H1 (cell line): ENCODE measurements around the gene CLEC1A. TPM values are rescaled to one million over a fixed set of nuclear protein-coding genes. Genes with fewer than 3 reads are reported as not detected.
A peak's percentile ranks its signal among the peaks of the same experiment; 100 is the strongest.

ENCODE experiments used
- CTCF ChIA-PET: fragments of 300-600 bp; sonication (Branson Sonifier 250); formaldehyde crosslinking; loops from one replicate; lab custom pipeline; 2021; ENCODE audit not compliant: partially characterized antibody; lab: Charles Lee
- POLR2A ChIA-PET: fragments of 300-600 bp; sonication (Branson Sonifier 250); formaldehyde crosslinking; loops from one replicate; lab custom pipeline; 2021; ENCODE audit warnings: inconsistent platforms; ENCODE audit not compliant: partially characterized antibody; lab: Charles Lee
- DNase-seq, 2 experiments: peaks; one replicate each; pipeline versions ENCODE4 v3.0.0 to v3.0.0-alpha.2; 2010 to 2022; ENCODE audit warnings: low spot score in 2 of 2, low read depth in 1 of 2, mixed read lengths in 1 of 2
- FAIRE-seq: peaks from 2 replicates; lab custom pipeline; 2011; peaks lifted over from hg19 to GRCh38; lab: Jason Lieb, UNC
- H2AFZ ChIP-seq: 2 replicates; pipeline ENCODE4 v1.8.1; 2012; ENCODE audit warnings: low read length, inconsistent platforms
- H2AK5ac ChIP-seq: 2 replicates; pipeline ENCODE4 v1.6.1; 2013; ENCODE audit warnings: low read depth, low read length
- H2BK120ac ChIP-seq: replicated peaks from 2 replicates; pipeline ENCODE3; 2013; ENCODE audit warnings: low read depth, low read length, inconsistent platforms
- H2BK12ac ChIP-seq: 2 replicates; pipeline ENCODE4 v1.6.1; 2013; ENCODE audit warnings: low read depth, low read length
- H2BK15ac ChIP-seq: 2 replicates; pipeline ENCODE4 v1.6.1; 2013; ENCODE audit warnings: low read length
- H2BK20ac ChIP-seq: 2 replicates; pipeline ENCODE4 v1.6.1; 2013; ENCODE audit warnings: low read length
- H2BK5ac ChIP-seq: 2 replicates; pipeline ENCODE4 v1.6.1; 2013; ENCODE audit warnings: low read depth, low read length
- H3K14ac ChIP-seq: 2 replicates; pipeline ENCODE4 v1.6.1; 2013; ENCODE audit warnings: inconsistent platforms; ENCODE audit not compliant: insufficient read length
- H3K18ac ChIP-seq: 2 replicates; pipeline ENCODE4 v1.6.1; 2013; ENCODE audit warnings: low read length; ENCODE audit errors: extremely low read depth
- H3K23ac ChIP-seq: 2 replicates; pipeline ENCODE4 v1.6.1; 2013; ENCODE audit warnings: inconsistent platforms; ENCODE audit not compliant: insufficient read length
- H3K23me2 ChIP-seq: 2 replicates; pipeline ENCODE4 v1.6.1; 2013; ENCODE audit warnings: low read depth, low read length
- H3K27ac ChIP-seq: 2 replicates; pipeline ENCODE4 v1.6.1; 2011; ENCODE audit warnings: low read depth, low read length, inconsistent platforms
- H3K27me3 ChIP-seq, 4 experiments: replicated peaks in 1 of 4; 1 replicate in 1 of 4; 2 replicates in 3 of 4; pipeline versions ENCODE4 v1.6.1 to v1.8.1; 2011 to 2013; ENCODE audit warnings: low read length in 3 of 4, mild to moderate bottlenecking in 3 of 4, inconsistent platforms in 2 of 4, mixed read lengths in 2 of 4, moderate library complexity in 1 of 4; ENCODE audit not compliant: control insufficient read depth in 3 of 4, insufficient read depth in 3 of 4; ENCODE audit errors: extremely low read depth in 1 of 4
- H3K36me3 ChIP-seq, 4 experiments: 2 replicates each; pipeline versions ENCODE4 v1.6.1 to v1.8.1; 2011 to 2013; ENCODE audit warnings: mild to moderate bottlenecking in 4 of 4, low read length in 3 of 4, moderate library complexity in 2 of 4, control low read depth in 1 of 4, inconsistent platforms in 1 of 4; ENCODE audit not compliant: insufficient read depth in 4 of 4, control insufficient read depth in 2 of 4
- H3K4ac ChIP-seq: replicated peaks from 2 replicates; pipeline ENCODE3; 2013; ENCODE audit warnings: low read length, low read depth, mixed read lengths, inconsistent platforms; ENCODE audit not compliant: insufficient read length
- H3K4me1 ChIP-seq, 4 experiments: replicated peaks in 1 of 4; 1 replicate in 1 of 4; 2 replicates in 3 of 4; pipeline versions ENCODE4 v1.6.1 to v1.8.1; 2011 to 2013; ENCODE audit warnings: low read length in 3 of 4, inconsistent platforms in 2 of 4, mixed read lengths in 1 of 4; ENCODE audit not compliant: insufficient read depth in 4 of 4, control insufficient read depth in 3 of 4
- H3K4me2 ChIP-seq, 2 experiments: 2 replicates each; pipeline versions ENCODE4 v1.6.1 to v1.8.1; 2011 to 2013; ENCODE audit warnings: low read depth in 2 of 2, low read length in 2 of 2, control low read depth in 1 of 2, inconsistent platforms in 1 of 2, mild to moderate bottlenecking in 1 of 2; ENCODE audit not compliant: insufficient read depth in 1 of 2
- H3K4me3 ChIP-seq, 4 experiments: fragments of 200-600, 300-600 bp in 1 of 4; sonication (generic), shearing (Covaris generic), sonication (Bioruptor Twin) in 1 of 4; 2 replicates each; pipeline versions ENCODE4 v1.5.1 to v1.8.1; 2011 to 2016; ENCODE audit warnings: low read length in 4 of 4, low read depth in 3 of 4, control low read depth in 2 of 4, inconsistent platforms in 2 of 4, mild to moderate bottlenecking in 2 of 4, mixed read lengths in 1 of 4, moderate library complexity in 1 of 4; ENCODE audit not compliant: insufficient read depth in 2 of 4; ENCODE audit errors: extremely low read depth in 1 of 4
- H3K56ac ChIP-seq: replicated peaks from 2 replicates; pipeline ENCODE3; 2013; ENCODE audit warnings: low read depth, mild to moderate bottlenecking, mixed read lengths, low read length, inconsistent platforms; ENCODE audit not compliant: insufficient read length
- H3K79me1 ChIP-seq: 2 replicates; pipeline ENCODE4 v1.6.1; 2013; ENCODE audit warnings: low read depth, low read length, control low read depth
- H3K79me2 ChIP-seq, 2 experiments: 2 replicates each; pipeline versions ENCODE4 v1.6.1 to v1.8.1; 2012 to 2013; ENCODE audit warnings: low read length in 2 of 2, mild to moderate bottlenecking in 2 of 2, inconsistent platforms in 1 of 2; ENCODE audit not compliant: insufficient read depth in 2 of 2, control insufficient read depth in 1 of 2
- H3K9ac ChIP-seq, 4 experiments: replicated peaks in 1 of 4; 1 replicate in 1 of 4; 2 replicates in 3 of 4; pipeline versions ENCODE4 v1.6.1 to v1.8.1; 2011 to 2013; ENCODE audit warnings: low read depth in 3 of 4, low read length in 3 of 4, control low read depth in 2 of 4, mild to moderate bottlenecking in 2 of 4, moderate library complexity in 2 of 4, inconsistent platforms in 1 of 4; ENCODE audit errors: extremely low read depth in 1 of 4
- H3K9me3 ChIP-seq, 2 experiments: 2 replicates each; pipeline versions ENCODE4 v1.6.1 to v1.8.1; 2012 to 2013; ENCODE audit warnings: mild to moderate bottlenecking in 2 of 2, moderate library complexity in 2 of 2, control low read depth in 1 of 2, inconsistent platforms in 1 of 2, low read depth in 1 of 2, low read length in 1 of 2, mixed read lengths in 1 of 2; ENCODE audit not compliant: insufficient read depth in 2 of 2
- H4K20me1 ChIP-seq, 2 experiments: replicated peaks in 1 of 2; 2 replicates each; pipeline versions ENCODE3 to v1.8.1; 2011 to 2013; ENCODE audit warnings: inconsistent platforms in 2 of 2, low read length in 2 of 2, mild to moderate bottlenecking in 1 of 2; ENCODE audit not compliant: insufficient read depth in 2 of 2, control insufficient read depth in 1 of 2
- H4K5ac ChIP-seq: 2 replicates; pipeline ENCODE4 v1.6.1; 2013; ENCODE audit warnings: low read length, low read depth, mixed read lengths, inconsistent platforms; ENCODE audit not compliant: insufficient read length
- H4K8ac ChIP-seq: 2 replicates; pipeline ENCODE4 v1.8.0; 2013; ENCODE audit warnings: mild to moderate bottlenecking, moderate library complexity, low read length, inconsistent platforms; ENCODE audit not compliant: insufficient read depth; ENCODE audit errors: extremely low read depth
- H4K91ac ChIP-seq: replicated peaks from 2 replicates; pipeline ENCODE3; 2013; ENCODE audit warnings: low read length, mixed read lengths, inconsistent platforms; ENCODE audit not compliant: insufficient read length
- MAFK ChIP-seq: IDR thresholded peaks from 2 replicates; pipeline ENCODE4 v1.6.1; 2012; ENCODE audit warnings: low read depth, mild to moderate bottlenecking, improper control_type of control experiment, low read length
- RBBP5 ChIP-seq: IDR thresholded peaks from 2 replicates; pipeline ENCODE4 v1.7.1; 2012; ENCODE audit warnings: low read depth, mild to moderate bottlenecking, inconsistent platforms, low read length, moderate library complexity, borderline replicate concordance
- SP4 ChIP-seq: IDR thresholded peaks from 2 replicates; pipeline ENCODE4 v1.6.1; 2012; ENCODE audit warnings: low read length, inconsistent platforms
- WGBS, 2 experiments: shearing (Covaris generic) in 1 of 2; methylation state at CpG; one replicate each; pipeline versions ENCODE4 v1.1.6 to v1.1.7; 2013 to 2015; ENCODE audit warnings: low lambda C conversion rate in 2 of 2, mixed read lengths in 2 of 2, inconsistent platforms in 1 of 2, low coverage in 1 of 2, missing lambda C conversion rate in 1 of 2; ENCODE audit not compliant: insufficient replicate concordance in 2 of 2, insufficient coverage in 1 of 2, insufficient read length in 1 of 2; ENCODE audit errors: extremely low coverage in 1 of 2, missing lambda C conversion rate in 1 of 2; 5-methylcytosine and 5-hydroxymethylcytosine counted together
- polyA plus RNA-seq, 7 experiments: library from polyadenylated mRNA; depleted of rRNA in 3 of 7; stranded (reverse) in 5 of 7; unstranded in 2 of 7; fragments of >200 nt in 5 of 7; fragments of 200-250 nt in 2 of 7; gene quantifications; 1 replicate in 5 of 7; 2 replicates in 1 of 7; 4 replicates in 1 of 7; pipeline versions ENCODE4 v1.2.1 to v1.2.3, GENCODE V29; 2011 to 2013; ENCODE audit warnings: missing spikeins in 2 of 7, mixed read lengths in 2 of 7
- total RNA-seq: library from RNA; stranded (reverse); fragmentation: NEBNext Ultra II Directional; extraction: Animal tissue kit (Norgen Biotek cat#: 25700); gene quantifications from 2 replicates; pipeline ENCODE4 v1.2.1, GENCODE V29; 2021

The CLEC1A gene
- total and polyA plus RNA-seq, 2 of the 8 experiments (the other 6 are each of a cell fraction or from before 2014, with no cell fraction given): 0.20 TPM; not detected in 1

DNA sequence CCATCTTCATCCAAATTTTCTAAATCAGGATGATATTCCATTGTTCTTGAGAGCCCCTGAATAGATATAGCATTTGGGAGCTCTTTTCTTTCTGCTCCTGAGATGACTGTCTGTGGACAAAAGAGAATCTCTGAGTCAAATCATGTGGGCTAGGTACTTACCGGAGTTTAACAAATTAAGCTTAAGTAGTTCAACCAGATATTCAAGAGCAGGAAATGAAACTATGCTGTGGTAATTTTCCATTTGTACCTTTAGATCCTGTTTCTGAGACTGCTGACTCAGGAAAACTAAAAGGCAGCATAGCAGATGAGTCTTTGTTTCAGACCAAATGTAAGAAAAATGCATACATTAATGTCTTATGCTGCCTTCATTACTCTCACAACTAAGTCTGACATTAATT is 31.3 kb upstream of the CLEC1A start, which contains the start of gene CLEC7A:
TSS of gene CLEC7A (minus strand) at position 158 of the 400 bp plus-strand sequence. CDS start at position 41, 117 bp downstream.
- Histone ChIP-seq H2BK12ac (no peak within 1 kb of the TSS), H3K14ac (no peak within 1 kb of the TSS), H3K36me3 (no peaks in the 10 kb centered on the region), H3K4ac (no peak within 1 kb of the TSS), H2AFZ (peak within 1 kb of the TSS; percentile 14; the same call in 1 of the 2 replicates), H3K9ac (no peak within 1 kb of the TSS), H3K56ac (no peak within 1 kb of the TSS), H3K79me2 (no peaks in the 10 kb centered on the region), H3K9me3 (no peaks in the 10 kb centered on the region), H3K4me2 (no peak within 1 kb of the TSS), H3K4me1 (peaks cover 0 to 11% (median 7%) of the 10 kb centered on the region in 4 experiments; a peak in 4 of 7 replicates), H3K27ac (no peak within 1 kb of the TSS), H4K8ac (no peak within 1 kb of the TSS), H2BK120ac (no peak within 1 kb of the TSS), H3K18ac (no peak within 1 kb of the TSS), H3K23ac (no peak within 1 kb of the TSS), H3K4me3 (no peak within 1 kb of the TSS), H3K23me2 (no peaks in the 10 kb centered on the region), H4K5ac (no peak within 1 kb of the TSS), H4K20me1 (no peaks in the 10 kb centered on the region), H2BK5ac (no peak within 1 kb of the TSS), H2BK15ac (no peak within 1 kb of the TSS), H2AK5ac (no peak within 1 kb of the TSS), H3K79me1 (no peaks in the 10 kb centered on the region), H2BK20ac (no peak within 1 kb of the TSS; the same call in 1 of the 2 replicates), H4K91ac (no peak within 1 kb of the TSS)
- FAIRE-seq (no peak), DNase-seq (no peak)
- CTCF ChIA-PET: interaction anchor here (0.7 to 2.6 kb wide), 7 partner anchors 10 to 1605 kb away, joined by 3 to 14 read pairs (median 4); partner anchors contain the start of gene CLEC12B
- 86% methylated on average over 1 of the region's 1 CpG; no CpG with 5 or more reads in 1 of the 2 experiments for WGBS, 2 experiments
- POLR2A ChIA-PET: interaction anchor here (1.2 kb wide), 1 partner anchor 23 kb away, joined by 4 read pairs; no protein-coding TSS in a partner anchor
- TF ChIP-seq RBBP5 (no peak), SP4 (no peak), MAFK (peak; percentile 66)
- TF ChIP-seq, all 59 proteins: peak for 1
- H3K27me3 ChIP-seq: no peaks in the 10 kb centered on the region
